ENCODE measurements around the gene ZFYVE28. TPM values are rescaled to one million over a fixed set of nuclear protein-coding genes. Genes with fewer than 3 reads are reported as not detected.

ZFYVE28 gene
- total RNA-seq, 1 donor from 2014 or later, result 11.3 TPM

DNA sequence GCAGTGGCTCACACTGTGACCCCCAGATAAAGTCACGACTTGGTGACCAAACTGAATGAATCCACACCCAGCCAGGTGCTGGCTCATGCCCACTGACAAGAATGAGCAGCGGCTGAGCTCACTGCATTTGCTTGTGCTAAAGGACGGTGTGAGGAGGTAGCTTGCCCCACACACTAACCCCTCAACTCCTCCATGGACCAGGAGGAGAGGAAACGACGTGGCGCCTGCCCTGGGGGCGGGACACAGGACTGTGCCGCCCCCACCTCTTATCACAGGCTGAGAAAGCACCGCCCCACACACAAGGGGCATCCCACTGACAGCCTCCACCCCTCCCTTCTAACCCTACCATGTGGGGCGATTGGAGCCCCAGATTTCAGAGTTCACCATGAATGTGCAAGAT, 43.0 kb downstream of the ZFYVE28 start:
- Histone ChIP-seq H3K27ac (no peak overlapping the region), H3K27me3 (no peaks in the 10 kb centered on the region), H3K4me3 (no peak overlapping the region), H3K4me1 (no peaks in the 10 kb centered on the region), H3K9me3 (no peaks in the 10 kb centered on the region), H3K36me3 (no peaks in the 10 kb centered on the region)
- no peak for DNase-seq (ENCODE audit: extremely low spot score in 2 of 2)
- intact Hi-C loops (cut with DNase I), result no loop called here
- TF ChIP-seq POLR2AphosphoS5 (IDR thresholded peaks at IDR 0.05; ENCODE audit: insufficient read depth in 1 of 2, low read depth in 1 of 2), result no peak
- TF ChIP-seq, protein P1, sequence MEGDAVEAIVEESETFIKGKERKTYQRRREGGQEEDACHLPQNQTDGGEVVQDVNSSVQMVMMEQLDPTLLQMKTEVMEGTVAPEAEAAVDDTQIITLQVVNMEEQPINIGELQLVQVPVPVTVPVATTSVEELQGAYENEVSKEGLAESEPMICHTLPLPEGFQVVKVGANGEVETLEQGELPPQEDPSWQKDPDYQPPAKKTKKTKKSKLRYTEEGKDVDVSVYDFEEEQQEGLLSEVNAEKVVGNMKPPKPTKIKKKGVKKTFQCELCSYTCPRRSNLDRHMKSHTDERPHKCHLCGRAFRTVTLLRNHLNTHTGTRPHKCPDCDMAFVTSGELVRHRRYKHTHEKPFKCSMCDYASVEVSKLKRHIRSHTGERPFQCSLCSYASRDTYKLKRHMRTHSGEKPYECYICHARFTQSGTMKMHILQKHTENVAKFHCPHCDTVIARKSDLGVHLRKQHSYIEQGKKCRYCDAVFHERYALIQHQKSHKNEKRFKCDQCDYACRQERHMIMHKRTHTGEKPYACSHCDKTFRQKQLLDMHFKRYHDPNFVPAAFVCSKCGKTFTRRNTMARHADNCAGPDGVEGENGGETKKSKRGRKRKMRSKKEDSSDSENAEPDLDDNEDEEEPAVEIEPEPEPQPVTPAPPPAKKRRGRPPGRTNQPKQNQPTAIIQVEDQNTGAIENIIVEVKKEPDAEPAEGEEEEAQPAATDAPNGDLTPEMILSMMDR (IDR thresholded peaks at IDR 0.05), result no peak
- no peak for TF ChIP-seq POLR2A (IDR thresholded peaks at IDR 0.05)

DNA sequence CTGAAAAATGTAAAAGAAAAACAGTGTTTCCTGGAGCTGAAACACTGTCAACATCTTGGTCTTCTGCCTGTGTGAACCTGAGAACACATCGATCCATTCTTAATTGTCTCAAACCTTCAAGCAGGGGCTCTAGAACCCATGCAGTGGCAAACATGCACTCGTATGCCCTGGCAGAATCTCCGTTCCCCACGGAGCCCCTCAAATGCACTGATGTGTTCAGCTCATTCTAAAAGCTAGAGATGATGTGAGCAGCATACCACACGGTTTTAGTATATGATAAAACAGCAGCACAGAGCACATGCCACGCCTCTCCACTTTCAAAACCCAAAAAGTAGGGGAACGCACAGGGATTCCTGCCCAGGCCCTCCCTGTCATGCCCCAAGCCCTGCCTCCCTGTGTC, 44.9 kb downstream of the ZFYVE28 start:
- Histone ChIP-seq H3K27ac (no peak overlapping the region), H3K9me3 (no peaks in the 10 kb centered on the region), H3K4me3 (no peak overlapping the region), H3K4me1 (no peaks in the 10 kb centered on the region), H3K27me3 (no peaks in the 10 kb centered on the region), H3K36me3 (no peaks in the 10 kb centered on the region)
- intact Hi-C loops (cut with DNase I), result no loop called here
- no peak for DNase-seq (ENCODE audit: extremely low spot score in 2 of 2)
- TF ChIP-seq POLR2AphosphoS5 (IDR thresholded peaks at IDR 0.05; ENCODE audit: insufficient read depth in 1 of 2, low read depth in 1 of 2) (no peak), POLR2A (IDR thresholded peaks at IDR 0.05) (no peak)
- TF ChIP-seq, protein P1 (IDR thresholded peaks at IDR 0.05), result no peak

DNA sequence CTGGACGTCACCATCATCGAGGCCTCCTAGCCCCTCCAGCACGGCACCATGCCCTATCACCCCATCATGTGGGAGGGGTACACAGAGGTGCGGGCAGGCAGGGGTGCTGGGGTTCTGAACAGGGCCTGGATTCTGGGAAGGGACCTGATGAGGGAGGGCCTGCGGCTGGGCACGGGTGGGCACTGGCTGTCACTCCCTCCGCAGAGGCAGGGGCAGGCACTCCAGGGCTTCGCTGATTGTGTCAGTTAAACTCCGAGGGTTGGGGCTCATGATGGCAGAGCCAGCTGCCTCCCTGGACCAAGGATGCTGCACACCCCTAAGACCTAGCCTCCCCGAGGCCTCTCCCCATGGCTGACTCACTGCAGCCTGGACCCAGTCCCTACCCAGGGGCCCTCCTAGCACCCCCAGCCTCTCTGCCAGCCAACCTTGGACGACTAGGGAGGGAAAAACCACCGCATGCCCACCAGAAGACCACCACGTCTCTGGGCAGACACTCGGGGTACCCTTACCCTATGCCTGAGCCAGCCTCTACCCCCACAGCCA, 45.9 kb downstream of the ZFYVE28 start:
- H3K27ac ChIP-seq, result no peak overlapping the region
- TF ChIP-seq POLR2A (IDR thresholded peaks at IDR 0.05) (no peak), POLR2AphosphoS5 (IDR thresholded peaks at IDR 0.05; ENCODE audit: insufficient read depth in 1 of 2, low read depth in 1 of 2) (no peak)
- TF ChIP-seq, protein P1 (IDR thresholded peaks at IDR 0.05), result no peak
- no peaks in the 10 kb centered on the region for H3K36me3 ChIP-seq
- no peak for DNase-seq (ENCODE audit: extremely low spot score in 2 of 2)
- intact Hi-C loops (cut with DNase I), result no loop called here
- H3K9me3 ChIP-seq, result no peaks in the 10 kb centered on the region
- H3K4me3 ChIP-seq, result no peak overlapping the region
- H3K27me3 ChIP-seq, result no peaks in the 10 kb centered on the region
- no peaks in the 10 kb centered on the region for H3K4me1 ChIP-seq

DNA sequence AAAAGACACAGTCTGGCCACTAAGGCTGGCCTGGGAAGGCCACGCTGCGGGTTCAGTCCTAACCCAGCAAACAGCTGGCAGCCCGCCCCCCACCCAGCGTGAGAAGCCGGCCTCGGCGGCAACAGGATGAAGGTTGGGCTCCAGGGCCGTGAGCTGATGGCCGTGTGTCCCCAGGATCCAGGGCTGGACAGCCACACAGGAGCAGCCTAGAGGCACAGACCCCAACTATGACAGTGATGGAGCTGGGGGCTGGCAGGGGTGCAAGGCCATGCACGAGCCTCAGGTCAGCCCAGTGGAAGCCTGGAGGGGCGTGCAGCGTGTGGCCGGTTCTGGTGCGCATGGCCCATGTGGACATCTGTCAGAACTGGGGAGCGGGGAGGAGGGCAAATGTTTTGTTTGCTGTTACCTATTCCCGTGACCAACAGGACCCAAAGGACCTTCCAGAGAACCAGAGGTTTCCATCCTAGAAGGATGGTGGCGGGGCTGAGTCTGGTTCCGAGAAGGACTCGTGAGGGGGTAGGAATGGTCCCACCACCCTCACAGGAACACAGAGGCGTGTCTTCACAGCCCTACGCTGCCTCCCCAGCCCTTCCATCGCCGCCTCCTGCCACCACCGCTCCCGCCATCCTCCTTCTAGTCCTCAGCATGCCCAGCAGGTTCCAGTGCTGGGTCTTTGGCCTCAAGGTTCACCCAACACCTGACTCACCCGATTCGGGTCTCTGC, 46.5 kb downstream of the ZFYVE28 start:
- Histone ChIP-seq H3K9me3 (no peaks in the 10 kb centered on the region), H3K4me1 (no peaks in the 10 kb centered on the region), H3K4me3 (no peak overlapping the region), H3K36me3 (no peaks in the 10 kb centered on the region), H3K27ac (no peak overlapping the region), H3K27me3 (no peaks in the 10 kb centered on the region)
- no peak for DNase-seq (ENCODE audit: extremely low spot score in 2 of 2)
- TF ChIP-seq POLR2A (IDR thresholded peaks at IDR 0.05) (no peak), POLR2AphosphoS5 (IDR thresholded peaks at IDR 0.05; ENCODE audit: insufficient read depth in 1 of 2, low read depth in 1 of 2) (no peak)
- TF ChIP-seq, protein P1 (IDR thresholded peaks at IDR 0.05), result no peak
- intact Hi-C loops (cut with DNase I), result no loop called here

All from vagina (tissue), 2 donors.